GM20000 (cell line): Measurements from ENCODE around the gene SLC44A4.

ENCODE experiments used
- DNase-seq: peaks from one replicate; pipeline ENCODE4 v3.0.0; 2012; ENCODE audit warnings: low spot score
- TF ChIP-seq, protein P1 (sequence below): IDR thresholded peaks from 2 replicates; pipeline ENCODE4 v1.5.1; 2012; ENCODE audit warnings: mild to moderate bottlenecking, control low read depth; ENCODE audit errors: extremely low read depth, missing control alignments

Gene SLC44A4

GRCh38 chr6:31889331-31889972 lies 10.7 kb upstream of the SLC44A4 start:
- DNase-seq: no peak
- TF ChIP-seq, protein P1, sequence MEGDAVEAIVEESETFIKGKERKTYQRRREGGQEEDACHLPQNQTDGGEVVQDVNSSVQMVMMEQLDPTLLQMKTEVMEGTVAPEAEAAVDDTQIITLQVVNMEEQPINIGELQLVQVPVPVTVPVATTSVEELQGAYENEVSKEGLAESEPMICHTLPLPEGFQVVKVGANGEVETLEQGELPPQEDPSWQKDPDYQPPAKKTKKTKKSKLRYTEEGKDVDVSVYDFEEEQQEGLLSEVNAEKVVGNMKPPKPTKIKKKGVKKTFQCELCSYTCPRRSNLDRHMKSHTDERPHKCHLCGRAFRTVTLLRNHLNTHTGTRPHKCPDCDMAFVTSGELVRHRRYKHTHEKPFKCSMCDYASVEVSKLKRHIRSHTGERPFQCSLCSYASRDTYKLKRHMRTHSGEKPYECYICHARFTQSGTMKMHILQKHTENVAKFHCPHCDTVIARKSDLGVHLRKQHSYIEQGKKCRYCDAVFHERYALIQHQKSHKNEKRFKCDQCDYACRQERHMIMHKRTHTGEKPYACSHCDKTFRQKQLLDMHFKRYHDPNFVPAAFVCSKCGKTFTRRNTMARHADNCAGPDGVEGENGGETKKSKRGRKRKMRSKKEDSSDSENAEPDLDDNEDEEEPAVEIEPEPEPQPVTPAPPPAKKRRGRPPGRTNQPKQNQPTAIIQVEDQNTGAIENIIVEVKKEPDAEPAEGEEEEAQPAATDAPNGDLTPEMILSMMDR: no peak

GRCh38 chr6:31888276-31889258 lies 9.8 kb upstream of the SLC44A4 start:
- peak; percentile 71 for DNase-seq
- TF ChIP-seq, protein P1: peak; percentile 45

GRCh38 chr6:31887173-31888007 lies 8.6 kb upstream of the SLC44A4 start:
- TF ChIP-seq, protein P1: no peak
- no peak for DNase-seq

- TF ChIP-seq, protein P1: no peak
- no peak for DNase-seq
Measured at GRCh38 chr6:31886541-31886991, 7.8 kb upstream of the SLC44A4 start.

DNA sequence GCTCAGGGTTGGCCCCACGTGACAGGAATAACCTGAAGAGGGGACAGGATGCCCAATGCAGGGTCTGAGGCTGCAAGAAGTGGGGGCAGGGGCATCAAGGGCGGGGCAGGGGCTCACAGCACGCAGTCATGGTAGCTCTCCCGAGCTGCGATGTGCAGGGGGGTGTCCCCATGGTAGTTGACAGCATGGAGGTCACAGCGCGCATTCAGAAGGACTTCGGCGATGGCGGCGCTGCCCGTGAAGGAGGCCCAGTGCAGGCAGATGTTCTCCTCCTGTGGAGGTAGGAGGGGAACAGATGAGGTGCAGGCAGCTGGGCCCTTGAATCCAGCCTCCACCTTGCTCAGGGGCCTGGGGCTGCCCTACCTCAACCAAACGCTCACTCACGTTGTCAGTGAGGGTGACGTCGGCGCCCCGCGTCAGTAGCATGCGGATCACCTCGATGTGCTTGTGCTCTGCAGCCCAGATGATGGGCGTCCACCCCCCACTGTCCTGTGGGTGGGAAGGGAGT lies 5.8 kb upstream of the SLC44A4 start:
- DNase-seq: no peak
- TF ChIP-seq, protein P1: no peak

GRCh38 chr6:31883676-31884075 lies 4.9 kb upstream of the SLC44A4 start:
- no peak for DNase-seq
- TF ChIP-seq, protein P1: no peak
